HL-60 (cell line): ENCODE data around the gene GPR68.

ENCODE experiments used
- DNase-seq, 2 experiments: peaks; one replicate each; pipeline ENCODE4 v3.0.0-alpha.2; 2010 to 2020; ENCODE audit warnings: low read depth in 1 of 2, low spot score in 1 of 2
- H3K27ac ChIP-seq: fragments of 250-450 bp; sonication (Bioruptor Pico); replicated peaks from 2 replicates; pipeline ENCODE4 v1.5.1; 2020; ENCODE audit warnings: mild to moderate bottlenecking, moderate library complexity
- H3K27me3 ChIP-seq: fragments of 250-450 bp; sonication (Bioruptor Pico); 2 replicates; pipeline ENCODE4 v1.5.1; 2021; ENCODE audit warnings: mild to moderate bottlenecking, moderate library complexity; ENCODE audit not compliant: insufficient read depth, poor library complexity, severe bottlenecking
- H3K4me3 ChIP-seq: replicated peaks from 2 replicates; pipeline ENCODE4 v1.5.1; 2011; ENCODE audit warnings: mild to moderate bottlenecking, control low read depth, low read length; ENCODE audit not compliant: insufficient read depth
- CTCF ChIP-seq: IDR thresholded peaks from one replicate; pipeline ENCODE4 v1.5.1; 2011; ENCODE audit warnings: low read length, control low read depth, inconsistent platforms; ENCODE audit not compliant: insufficient read depth
- GABPA ChIP-seq: IDR thresholded peaks from 2 replicates; pipeline ENCODE4 v1.6.1; 2012; ENCODE audit warnings: low read depth
- POLR2AphosphoS5 ChIP-seq: IDR thresholded peaks from 2 replicates; pipeline ENCODE4 v1.6.1; 2012; ENCODE audit warnings: low read depth
- REST ChIP-seq: IDR thresholded peaks from 2 replicates; pipeline ENCODE4 v1.6.1; 2012; ENCODE audit warnings: low read depth; ENCODE audit not compliant: insufficient replicate concordance
- SPI1 ChIP-seq: IDR thresholded peaks from 2 replicates; pipeline ENCODE4 v1.6.1; 2012; ENCODE audit warnings: low read depth, mild to moderate bottlenecking, borderline replicate concordance

GPR68 gene

DNA sequence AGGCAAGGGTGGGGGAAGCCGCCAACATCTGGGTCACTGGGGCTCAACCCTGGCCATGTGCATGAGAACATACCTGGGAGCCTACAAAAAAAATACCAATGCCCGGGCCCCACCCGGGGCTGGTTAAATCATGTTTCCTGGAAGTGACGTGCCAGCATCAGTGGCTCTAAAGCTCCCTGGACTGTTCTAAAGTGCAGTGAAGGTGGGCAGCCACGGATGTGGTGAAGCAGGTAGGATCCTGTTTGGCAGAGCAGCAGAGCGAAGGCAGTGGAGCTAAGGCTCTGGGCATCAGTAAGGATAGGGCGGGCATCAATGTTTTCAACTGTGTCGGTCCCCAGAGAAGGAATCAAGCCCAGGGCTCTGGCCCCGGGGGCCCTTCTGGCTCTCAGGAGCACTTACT is 525 bp upstream of the GPR68 start:
- no peak overlapping the region for H3K4me3 ChIP-seq
- TF ChIP-seq REST: no peak
- TF ChIP-seq GABPA: no peak
- TF ChIP-seq SPI1: no peak
- no peak for TF ChIP-seq CTCF
- TF ChIP-seq POLR2AphosphoS5: no peak
- H3K27me3 ChIP-seq: no peaks in the 10 kb centered on the region
- no peak for DNase-seq
- H3K27ac ChIP-seq: peak overlapping the region; percentile 85

DNA sequence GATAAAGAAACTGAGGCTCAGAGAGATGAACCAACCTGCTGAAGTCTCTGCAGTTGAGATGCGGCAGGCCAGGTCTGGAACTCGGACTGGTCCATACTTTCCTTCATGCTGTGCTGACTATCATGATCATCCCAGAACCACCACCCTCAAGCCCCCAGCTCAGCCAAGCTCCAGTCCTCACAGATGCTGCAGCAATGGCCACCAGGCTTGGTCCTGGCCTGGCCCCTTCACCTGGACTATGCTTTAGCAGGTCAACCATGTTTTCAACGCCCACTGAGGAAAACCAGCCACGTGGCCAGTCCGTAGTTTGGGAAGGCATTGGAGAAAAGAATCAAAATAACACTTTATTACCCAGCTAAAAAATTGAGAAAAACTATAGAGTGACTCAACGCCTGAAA is 1.4 kb downstream of the GPR68 start:
- TF ChIP-seq SPI1: no peak
- TF ChIP-seq POLR2AphosphoS5: no peak
- no peak for TF ChIP-seq REST
- no peak for TF ChIP-seq CTCF
- TF ChIP-seq GABPA: no peak
- peak overlapping the region; percentile 52 for H3K4me3 ChIP-seq
- no peak for DNase-seq
- H3K27ac ChIP-seq: peak overlapping the region; percentile 85
- no peaks in the 10 kb centered on the region for H3K27me3 ChIP-seq

GRCh38 chr14:91242635-91243034 is 1.9 kb downstream of the GPR68 start:
- TF ChIP-seq GABPA: no peak
- TF ChIP-seq POLR2AphosphoS5: no peak
- no peak for TF ChIP-seq SPI1
- TF ChIP-seq REST: no peak
- TF ChIP-seq CTCF: no peak
- peak overlapping the region; percentile 52 for H3K4me3 ChIP-seq
- H3K27me3 ChIP-seq: no peaks in the 10 kb centered on the region
- H3K27ac ChIP-seq: peak overlapping the region; percentile 85
- no peak for DNase-seq
